AG04450 (cell line): Measurements from ENCODE around the gene SLC38A5. TPM values are rescaled to one million over a fixed set of nuclear protein-coding genes. Genes with fewer than 3 reads are reported as not detected.

ENCODE experiments used
- CTCF ChIA-PET: fragments of 300-600, 350-600 bp; formaldehyde crosslinking; extraction: SDS; loops from one replicate; lab custom pipeline; 2022; ENCODE audit warnings: antibody characterized with exemption, inconsistent platforms; lab: Charles Lee
- POLR2A ChIA-PET: fragments of 350-600 bp; formaldehyde crosslinking; extraction: SDS; loops from one replicate; lab custom pipeline; 2021; ENCODE audit warnings: antibody characterized with exemption, inconsistent platforms; lab: Yijun Ruan, JAX
- DNase-seq: peaks from one replicate; pipeline ENCODE4 v3.0.0-alpha.2; 2011; ENCODE audit warnings: low read depth, low spot score
- H3K27ac ChIP-seq: one replicate; pipeline ENCODE4 v1.5.1; 2012; ENCODE audit warnings: low read depth, low read length, control low read depth
- H3K27me3 ChIP-seq: one replicate; pipeline ENCODE4 v1.6.0; 2012; ENCODE audit warnings: low read length; ENCODE audit not compliant: control insufficient read depth, insufficient read depth
- H3K4me3 ChIP-seq: 2 replicates; pipeline ENCODE4 v1.5.1; 2011; ENCODE audit warnings: mild to moderate bottlenecking, low read depth, low read length, control low read depth
- H3K9me3 ChIP-seq: 2 replicates; pipeline ENCODE4 v1.5.1; 2012; ENCODE audit warnings: low read length; ENCODE audit not compliant: control insufficient read depth, insufficient read depth
- CTCF ChIP-seq: IDR thresholded peaks from 2 replicates; pipeline ENCODE4 v1.5.1; 2011; ENCODE audit warnings: low read depth, low read length, control low read depth, inconsistent platforms
- polyA plus RNA-seq: library from polyadenylated mRNA; depleted of rRNA; stranded (reverse); fragments of >200 nt; gene quantifications from 2 replicates; pipeline ENCODE4 v1.2.3, GENCODE V29; 2011

The SLC38A5 gene
- polyA plus RNA-seq, 1 experiment, result 19.1 TPM

- H3K4me3 ChIP-seq, result no peak overlapping the region
- no peak for TF ChIP-seq CTCF
- H3K27ac ChIP-seq, result no peak overlapping the region
- H3K9me3 ChIP-seq, result no peaks in the 10 kb centered on the region
- CTCF ChIA-PET, result no interaction called here
- H3K27me3 ChIP-seq, result no peaks in the 10 kb centered on the region
- no peak for DNase-seq
- POLR2A ChIA-PET, result no interaction called here
Measured at GRCh38 chrX:48460031-48460430, 10.0 kb downstream of the SLC38A5 start.

GRCh38 chrX:48459483-48459882 is 10.6 kb downstream of the SLC38A5 start:
- Histone ChIP-seq H3K27me3 (no peaks in the 10 kb centered on the region), H3K9me3 (no peaks in the 10 kb centered on the region), H3K4me3 (no peak overlapping the region), H3K27ac (no peak overlapping the region)
- CTCF ChIA-PET, result no interaction called here
- no peak for DNase-seq
- no peak for TF ChIP-seq CTCF
- POLR2A ChIA-PET, result no interaction called here

GRCh38 chrX:48458711-48459110 is 11.3 kb downstream of the SLC38A5 start:
- DNase-seq, result no peak
- no peak overlapping the region for H3K4me3 ChIP-seq
- ChIA-PET CTCF (no interaction called here), POLR2A (no interaction called here)
- H3K27me3 ChIP-seq, result no peaks in the 10 kb centered on the region
- H3K9me3 ChIP-seq, result no peaks in the 10 kb centered on the region
- TF ChIP-seq CTCF, result no peak
- no peak overlapping the region for H3K27ac ChIP-seq

- CTCF ChIA-PET, result interaction anchor here (0.6 kb wide), 1 partner anchor 373 kb away, joined by 3 read pairs; no protein-coding TSS in a partner anchor
- POLR2A ChIA-PET, result no interaction called here
Measured at GRCh38 chrX:48456628-48457331, 13.3 kb downstream of the SLC38A5 start.

GRCh38 chrX:48451708-48452107 is 18.4 kb downstream of the SLC38A5 start:
- H3K4me3 ChIP-seq, result no peak overlapping the region
- ChIA-PET POLR2A (no interaction called here), CTCF (no interaction called here)
- H3K9me3 ChIP-seq, result no peaks in the 10 kb centered on the region
- TF ChIP-seq CTCF, result no peak
- no peak overlapping the region for H3K27ac ChIP-seq
- H3K27me3 ChIP-seq, result no peaks in the 10 kb centered on the region
- DNase-seq, result no peak

More at GRCh38 chrX:48456628-48457331, 13.3 kb downstream of the SLC38A5 start:
- no peaks in the 10 kb centered on the region for H3K27me3 ChIP-seq
- H3K9me3 ChIP-seq, result no peaks in the 10 kb centered on the region
- no peak overlapping the region for H3K4me3 ChIP-seq
- no peak overlapping the region for H3K27ac ChIP-seq
- DNase-seq, result no peak
- no peak for TF ChIP-seq CTCF
